GM10266 (cell line): ENCODE data around the gene APBB1.
A peak's percentile ranks its signal among the peaks of the same experiment; 100 is the strongest.

Experiments
- DNase-seq: peaks from one replicate; pipeline ENCODE4 v3.0.0; 2012; ENCODE audit errors: extremely low spot score
- CTCF ChIP-seq: IDR thresholded peaks from 2 replicates; pipeline ENCODE4 v1.5.1; 2012; ENCODE audit warnings: mild to moderate bottlenecking, low read depth; ENCODE audit not compliant: control insufficient read depth, insufficient read depth; ENCODE audit errors: missing control alignments

Gene APBB1

DNA sequence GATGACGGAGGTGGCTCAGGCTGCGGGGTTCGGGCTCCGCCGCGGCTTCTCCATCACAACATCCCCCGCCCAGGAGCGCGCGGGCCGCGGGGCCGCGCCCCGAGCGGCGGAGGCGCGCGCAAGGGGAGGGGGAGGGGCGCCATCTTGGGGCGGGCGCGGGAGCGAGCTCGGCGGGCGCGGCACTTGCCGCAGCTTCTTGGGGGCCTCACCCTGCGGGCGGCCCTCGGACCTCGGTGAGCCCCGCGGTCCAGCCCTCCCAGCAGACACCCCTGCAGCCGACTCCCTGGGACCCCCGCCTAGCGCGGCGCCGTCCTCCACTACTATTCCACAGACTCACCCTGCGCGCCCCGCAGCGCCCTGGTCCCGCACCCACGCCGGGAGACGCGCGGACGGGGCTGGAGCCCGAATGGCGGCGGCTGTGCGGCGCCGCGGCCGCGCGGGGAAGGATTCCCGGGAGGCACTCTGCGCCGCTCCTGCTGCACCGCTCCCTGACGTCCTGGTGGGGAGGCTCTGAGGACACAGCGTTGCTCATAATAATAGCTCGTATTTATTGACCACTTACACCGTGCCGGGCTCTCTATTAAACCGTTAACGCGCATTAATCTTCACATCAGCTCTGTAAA lies at the start of gene APBB1:
Gene APBB1 (minus strand): TSS at position 86 of the 623 bp plus-strand sequence. CDS start 7,747 bp downstream, outside the sequence.
- peak; percentile 81 for DNase-seq
- peak; percentile 25 for TF ChIP-seq CTCF

DNA sequence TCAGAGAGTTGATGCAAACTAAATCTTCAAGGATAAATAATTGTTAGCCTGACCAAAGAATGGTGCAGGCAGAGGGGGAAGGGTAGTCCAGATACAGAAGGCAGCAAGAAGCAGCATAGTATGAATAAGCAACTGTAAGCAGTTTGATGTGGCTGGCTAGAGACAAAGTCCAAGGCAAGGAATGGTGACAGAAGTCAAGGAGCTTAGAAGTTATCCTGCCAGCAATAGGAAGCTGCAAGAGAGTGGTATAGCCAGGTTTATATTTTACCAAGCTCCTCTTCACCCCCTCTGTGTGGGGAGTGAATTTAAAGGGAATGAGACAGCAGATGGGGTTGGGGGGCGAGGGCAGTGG lies 40.2 kb upstream of the APBB1 start:
- TF ChIP-seq CTCF = no peak
- DNase-seq = no peak

- TF ChIP-seq CTCF = no peak
- DNase-seq = no peak
These were observed 39.6 kb upstream of the APBB1 start for GRCh38 chr11:6458352-6459098.

- TF ChIP-seq CTCF = no peak
- DNase-seq = no peak
These were observed 38.9 kb upstream of the APBB1 start for GRCh38 chr11:6457581-6458320.

GRCh38 chr11:6456361-6457073 lies 37.6 kb upstream of the APBB1 start:
- DNase-seq = no peak
- no peak for TF ChIP-seq CTCF

DNA sequence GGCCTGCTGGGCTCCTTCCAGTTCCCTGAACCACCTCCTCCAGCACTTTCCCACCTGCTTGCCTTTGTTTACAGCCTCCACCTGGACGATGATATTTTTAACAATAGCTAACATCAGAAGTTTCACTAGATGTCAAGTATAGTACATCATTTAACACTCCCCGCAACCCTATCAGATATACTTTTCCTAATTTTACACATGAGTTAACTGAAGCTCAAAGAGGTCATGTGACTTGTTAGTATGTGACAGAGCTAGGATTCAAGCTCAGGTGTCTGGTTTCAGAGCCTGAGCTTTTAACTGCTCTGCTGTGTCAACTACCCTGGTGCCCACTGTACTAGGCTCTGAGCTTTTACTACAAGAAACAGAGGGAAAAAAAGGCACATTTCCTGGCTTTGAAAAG lies 36.2 kb upstream of the APBB1 start:
- TF ChIP-seq CTCF = no peak
- DNase-seq = no peak
